SK-N-SH (cell line): ENCODE results near the gene ABHD16B. TPM values are rescaled to one million over a fixed set of nuclear protein-coding genes. Genes with fewer than 3 reads are reported as not detected.
"Not testable (repeated sequence)": the region's sequence is repeated elsewhere in the genome, so short reads cannot be mapped to it uniquely, and the experiment has no call there.

Experiments used
- CTCF ChIA-PET: fragments of 300-600, 350-600 bp; formaldehyde crosslinking; extraction: SDS; loops from one replicate; lab custom pipeline; 2021; lab: Yijun Ruan, JAX
- POLR2A ChIA-PET: fragments of 350-600 bp; sonication (Branson Sonifier 250); formaldehyde crosslinking; extraction: SDS; loops from one replicate; lab custom pipeline; 2020; ENCODE audit warnings: antibody characterized with exemption, inconsistent platforms; lab: Yijun Ruan, JAX
- DNase-seq: peaks from one replicate; pipeline ENCODE4 v3.0.0; 2012
- H2AFZ ChIP-seq: fragments of 200-600 bp; sonication (generic); 2 replicates; pipeline ENCODE4 v1.8.1; 2016; ENCODE audit warnings: antibody characterized with exemption, mild to moderate bottlenecking, low read depth
- H3F3A ChIP-seq: fragments of 200-600 bp; sonication (generic); replicated peaks from 2 replicates; pipeline ENCODE3; 2016; ENCODE audit warnings: antibody characterized with exemption, mild to moderate bottlenecking; ENCODE audit not compliant: insufficient read depth
- H3K27ac ChIP-seq, 2 experiments: fragments of 200-500 bp in 1 of 2; fragments of 200-600 bp in 1 of 2; sonication (Bioruptor generic) in 1 of 2; sonication (generic), shearing (Covaris generic) in 1 of 2; 2 replicates each; pipeline versions ENCODE4 v1.5.1 to v1.6.1; 2014 to 2016; ENCODE audit warnings: low read depth in 2 of 2, inconsistent platforms in 1 of 2, low read length in 1 of 2, mild to moderate bottlenecking in 1 of 2, mixed read lengths in 1 of 2
- H3K27me3 ChIP-seq: fragments of 200-600 bp; sonication (generic), shearing (Covaris generic); 2 replicates; pipeline ENCODE4 v1.6.1; 2016; ENCODE audit warnings: mixed run types; ENCODE audit not compliant: insufficient read depth
- H3K36me3 ChIP-seq, 2 experiments: fragments of 200-500 bp in 1 of 2; fragments of 200-600 bp in 1 of 2; sonication (Bioruptor generic) in 1 of 2; sonication (generic) in 1 of 2; replicated peaks in 1 of 2; 2 replicates each; pipeline versions ENCODE3 to v1.5.1; 2014 to 2016; ENCODE audit warnings: low read length in 1 of 2, mild to moderate bottlenecking in 1 of 2; ENCODE audit not compliant: insufficient read depth in 2 of 2, control insufficient read depth in 1 of 2
- H3K4me1 ChIP-seq, 2 experiments: fragments of 200-500 bp in 1 of 2; fragments of 200-600 bp in 1 of 2; sonication (Bioruptor generic) in 1 of 2; sonication (generic), shearing (Covaris generic) in 1 of 2; 2 replicates each; pipeline versions ENCODE4 v1.5.1 to v1.6.1; 2014 to 2016; ENCODE audit warnings: low read depth in 1 of 2, low read length in 1 of 2, mixed run types in 1 of 2; ENCODE audit not compliant: insufficient read depth in 2 of 2, control insufficient read depth in 1 of 2
- H3K4me2 ChIP-seq: fragments of 200-600 bp; sonication (generic), shearing (Covaris generic); 2 replicates; pipeline ENCODE4 v1.6.1; 2017; ENCODE audit warnings: mixed run types
- H3K4me3 ChIP-seq, 2 experiments: fragments of 200-500 bp in 1 of 2; fragments of 200-600 bp in 1 of 2; sonication (Bioruptor generic) in 1 of 2; sonication (generic), shearing (Covaris generic) in 1 of 2; 2 replicates each; pipeline versions ENCODE4 v1.5.1 to v1.8.1; 2014 to 2016; ENCODE audit warnings: low read depth in 2 of 2, inconsistent platforms in 1 of 2, low read length in 1 of 2, mild to moderate bottlenecking in 1 of 2, mixed read lengths in 1 of 2, moderate library complexity in 1 of 2
- H3K79me2 ChIP-seq: fragments of 200-600 bp; sonication (generic); 2 replicates; pipeline ENCODE4 v1.8.1; 2017; ENCODE audit warnings: mild to moderate bottlenecking; ENCODE audit not compliant: insufficient read depth
- H3K9ac ChIP-seq: fragments of 200-600 bp; sonication (generic); 2 replicates; pipeline ENCODE4 v1.6.1; 2017; ENCODE audit warnings: mixed run types
- H3K9me2 ChIP-seq: fragments of 200-600 bp; sonication (generic); 2 replicates; pipeline ENCODE4 v1.6.1; 2017; ENCODE audit warnings: mixed run types
- H3K9me3 ChIP-seq: fragments of 200-600 bp; sonication (generic); 2 replicates; pipeline ENCODE4 v1.6.1; 2017; ENCODE audit warnings: mixed run types, mild to moderate bottlenecking, moderate library complexity
- H4K20me1 ChIP-seq: fragments of 200-600 bp; sonication (generic); 2 replicates; pipeline ENCODE4 v1.6.1; 2017; ENCODE audit warnings: mild to moderate bottlenecking, mixed run types; ENCODE audit not compliant: insufficient read depth
- CHD2 ChIP-seq: fragments of 150-350 bp; IDR thresholded peaks from 2 replicates; pipeline ENCODE4 v1.6.1; 2018; ENCODE audit warnings: low read length; ENCODE audit not compliant: partially characterized antibody
- CTCF ChIP-seq: fragments of 200-600 bp; sonication (generic); IDR thresholded peaks from 2 replicates; pipeline ENCODE4 v1.6.1; 2017; ENCODE audit warnings: antibody characterized with exemption, mild to moderate bottlenecking, moderate library complexity
- ELF1 ChIP-seq: IDR thresholded peaks from 2 replicates; pipeline ENCODE4 v1.4.0; 2012
- FOXJ3 ChIP-seq: sonication (generic); formaldehyde crosslinking; IDR thresholded peaks from 2 replicates; pipeline ENCODE4 v1.5.1; 2020; ENCODE audit warnings: mild to moderate bottlenecking, missing genetic modification reagents
- GABPA ChIP-seq: IDR thresholded peaks from 2 replicates; pipeline ENCODE4 v1.4.0; 2012; ENCODE audit warnings: low read depth, mild to moderate bottlenecking
- GATA2 ChIP-seq: sonication (generic); formaldehyde crosslinking; IDR thresholded peaks from 2 replicates; pipeline ENCODE4 v1.5.0; 2020; ENCODE audit warnings: mild to moderate bottlenecking, missing genetic modification reagents
- IRF3 ChIP-seq: fragments of 150-350 bp; IDR thresholded peaks from 2 replicates; pipeline ENCODE4 v1.6.1; 2016; ENCODE audit warnings: mild to moderate bottlenecking, low read depth, low read length
- MEF2A ChIP-seq: IDR thresholded peaks from 2 replicates; pipeline ENCODE4 v1.4.0; 2012; ENCODE audit warnings: low read depth, borderline replicate concordance
- MXI1 ChIP-seq: IDR thresholded peaks from 2 replicates; pipeline ENCODE4 v1.6.1; 2012; ENCODE audit warnings: mild to moderate bottlenecking, low read depth, low read length, improper control_type of control experiment
- POLR2AphosphoS5 ChIP-seq: IDR thresholded peaks from 2 replicates; pipeline ENCODE4 v1.6.1; 2012; ENCODE audit warnings: low read depth, low read length
- RCOR1 ChIP-seq: fragments of 150-350 bp; IDR thresholded peaks from 2 replicates; pipeline ENCODE4 v1.6.1; 2017; ENCODE audit warnings: antibody characterized with exemption, low read length
- REST ChIP-seq: IDR thresholded peaks from 2 replicates; pipeline ENCODE4 v1.6.1; 2012; ENCODE audit warnings: mild to moderate bottlenecking, low read depth, low read length, moderate library complexity
- RXRA ChIP-seq: IDR thresholded peaks from 2 replicates; pipeline ENCODE4 v1.4.0; 2012; ENCODE audit warnings: low read depth, mild to moderate bottlenecking, borderline replicate concordance
- SMC3 ChIP-seq: IDR thresholded peaks from 2 replicates; pipeline ENCODE4 v1.6.1; 2012; ENCODE audit warnings: low read depth, low read length, improper control_type of control experiment
- TCF12 ChIP-seq: IDR thresholded peaks from 2 replicates; pipeline ENCODE4 v1.4.0; 2012
- USF1 ChIP-seq: IDR thresholded peaks from 2 replicates; pipeline ENCODE4 v1.4.0; 2012; ENCODE audit warnings: low read depth, borderline replicate concordance
- USF2 ChIP-seq: fragments of 150-350 bp; IDR thresholded peaks from 2 replicates; pipeline ENCODE4 v1.6.1; 2017; ENCODE audit warnings: antibody characterized with exemption, low read length, low read depth, borderline replicate concordance
- YY1 ChIP-seq: IDR thresholded peaks from 2 replicates; pipeline ENCODE4 v1.4.0; 2012; ENCODE audit warnings: low read depth, mild to moderate bottlenecking
- WGBS: methylation state at CpG from one replicate; pipeline ENCODE4 v1.1.6; 2017; ENCODE audit warnings: low lambda C conversion rate; 5-methylcytosine and 5-hydroxymethylcytosine counted together
- polyA plus RNA-seq, 3 experiments: library from polyadenylated mRNA; depleted of rRNA; stranded (reverse); fragments of >200 nt; gene quantifications; 2 replicates each; pipeline ENCODE4 v1.2.3, GENCODE V29; 2012

Gene ABHD16B
- polyA plus RNA-seq, 1 of the 3 experiments (the other 2 are of a cell fraction), result not detected

- no peak overlapping the region for H3K27ac ChIP-seq
- no peak overlapping the region for H3K9ac ChIP-seq
- CTCF ChIA-PET, result interaction anchor here (0.8 kb wide), 1 partner anchor 13 kb away, joined by 4 read pairs; no protein-coding TSS in a partner anchor
- H3K9me2 ChIP-seq, result no peaks in the 10 kb centered on the region
- H3K27me3 ChIP-seq, result no peaks in the 10 kb centered on the region
- no peaks in the 10 kb centered on the region for H4K20me1 ChIP-seq
- no peak overlapping the region for H2AFZ ChIP-seq
- no peaks in the 10 kb centered on the region for H3K79me2 ChIP-seq
- 72% methylated on average over 27 of the region's 27 CpGs for WGBS
- H3K4me3 ChIP-seq, result no peak overlapping the region
- H3K4me2 ChIP-seq, result no peak overlapping the region
- H3K4me1 ChIP-seq, result peaks cover 0 to 26% of the 10 kb centered on the region in 2 experiments; a peak in 1 of 4 replicates
- no peak for TF ChIP-seq GABPA
- no peak for TF ChIP-seq REST
- TF ChIP-seq GATA2 (CRISPR knock-in tag), result no peak
- TF ChIP-seq RCOR1, result no peak
- no peak for TF ChIP-seq MXI1
- TF ChIP-seq USF2, result no peak
- no peak for TF ChIP-seq FOXJ3 (CRISPR knock-in tag)
- no peak for TF ChIP-seq SMC3
- no peak for TF ChIP-seq USF1
- no peak for TF ChIP-seq RXRA
- no peak for TF ChIP-seq TCF12
- TF ChIP-seq IRF3, result no peak
- TF ChIP-seq YY1, result no peak
- TF ChIP-seq CHD2, result no peak
- TF ChIP-seq MEF2A, result no peak
- TF ChIP-seq ELF1, result no peak
- TF ChIP-seq POLR2AphosphoS5, result no peak
- no peak for TF ChIP-seq CTCF
- TF ChIP-seq, all 33 proteins: peak for 0
- Histone ChIP-seq H3F3A (no peaks in the 10 kb centered on the region), H3K9me3 (no peaks in the 10 kb centered on the region), H3K36me3 (no peaks in the 10 kb centered on the region)
- DNase-seq, result no peak
- POLR2A ChIA-PET, result no interaction called here
These were observed 10.4 kb upstream of the ABHD16B start for GRCh38 chr20:63850689-63851547.

GRCh38 chr20:63851548-63851943 is 9.8 kb upstream of the ABHD16B start:
- H3K9ac ChIP-seq, DNase-seq, H3K4me3 ChIP-seq, H3K4me2 ChIP-seq, H3K36me3 ChIP-seq, H3K9me3 ChIP-seq, H3K79me2 ChIP-seq, H3K27ac ChIP-seq, H3K27me3 ChIP-seq, POLR2A ChIA-PET, H3F3A ChIP-seq, H3K9me2 ChIP-seq, H4K20me1 ChIP-seq, H2AFZ ChIP-seq: not testable (repeated sequence)
- CTCF ChIA-PET, result interaction anchor here (0.8 kb wide), 1 partner anchor 12 kb away, joined by 4 read pairs; no protein-coding TSS in a partner anchor
- peaks cover 0 to 25% of the 10 kb centered on the region in 2 experiments; a peak in 1 of 4 replicates for H3K4me1 ChIP-seq
- 71% methylated on average over 13 of the region's 14 CpGs for WGBS
